Ovary (tissue), 3 donors: ENCODE results near the gene QSOX2.

ENCODE experiments used
- CTCF ChIP-seq, 3 donors: fragments of 450-650 bp in 2 of 3; fragments of 200-600 bp in 1 of 3; IDR thresholded peaks; one replicate each; pipeline versions ENCODE4 v1.5.1 to v1.8.0; 2016 to 2022; ENCODE audit warnings: antibody characterized with exemption in 3 of 3, mild to moderate bottlenecking in 1 of 3
- POLR2A ChIP-seq: fragments of 450-650 bp; IDR thresholded peaks from one replicate; pipeline ENCODE4 v1.6.1; 2017; ENCODE audit warnings: antibody characterized with exemption, mild to moderate bottlenecking, moderate library complexity
- donor health status: DM: no; HTN: no; CAD: no.

- no peak for TF ChIP-seq CTCF (IDR thresholded peaks at IDR 0.05)
- TF ChIP-seq POLR2A, result no peak
Measured at GRCh38 chr9:136201609-136202453, 43.8 kb downstream of the QSOX2 start.
